Sigmoid colon (tissue), 7 donors: Measurements from ENCODE around the gene NRSN2. TPM values are rescaled to one million over a fixed set of nuclear protein-coding genes. Genes with fewer than 3 reads are reported as not detected.
"Not testable (repeated sequence)": the region's sequence is repeated elsewhere in the genome, so short reads cannot be mapped to it uniquely, and the experiment has no call there.

ENCODE experiments used
- DNase-seq: peaks from one replicate; pipeline ENCODE4 v3.0.0-alpha.2; 2019
- H3K27ac ChIP-seq, 4 donors: fragments of 200-600 bp; sonication (generic); one replicate each; pipeline ENCODE4 v1.5.1; 2016 to 2019; ENCODE audit warnings: mild to moderate bottlenecking in 1 of 4
- H3K27me3 ChIP-seq, 3 donors: fragments of 200-600 bp; sonication (generic); one replicate each; pipeline ENCODE4 v1.5.1; 2019; ENCODE audit warnings: mild to moderate bottlenecking in 1 of 3
- H3K36me3 ChIP-seq, 4 donors: fragments of 200-600 bp; sonication (generic); one replicate each; pipeline ENCODE4 v1.5.1; 2016 to 2019
- H3K4me1 ChIP-seq, 4 donors: fragments of 200-600 bp; sonication (generic); one replicate each; pipeline ENCODE4 v1.5.1; 2017 to 2019
- H3K4me3 ChIP-seq, 4 donors: fragments of 200-600 bp; sonication (generic); one replicate each; pipeline ENCODE4 v1.5.1; 2017 to 2019; ENCODE audit warnings: mild to moderate bottlenecking in 2 of 4, moderate library complexity in 1 of 4
- H3K9me3 ChIP-seq, 4 donors: fragments of 200-600 bp in 3 of 4; sonication (generic) in 3 of 4; one replicate each; pipeline versions ENCODE4 v1.5.1 to v1.6.1; 2013 to 2019
- EP300 ChIP-seq, 4 donors: sonication (generic); formaldehyde crosslinking; IDR thresholded peaks; one replicate each; pipeline ENCODE4 v1.6.1; 2017; ENCODE audit warnings: antibody characterized with exemption in 4 of 4
- POLR2A ChIP-seq, 2 donors: fragments of 450-650 bp; IDR thresholded peaks; one replicate each; pipeline ENCODE4 v1.6.1; 2016; ENCODE audit warnings: antibody characterized with exemption in 2 of 2, mild to moderate bottlenecking in 2 of 2, moderate library complexity in 2 of 2
- POLR2AphosphoS5 ChIP-seq, 4 donors: sonication (generic); formaldehyde crosslinking; IDR thresholded peaks; one replicate each; pipeline ENCODE4 v1.6.1; 2017; ENCODE audit warnings: antibody characterized with exemption in 4 of 4
- WGBS, 2 donors: extraction: QIAGEN DNeasy Blood & Tissue Kit; methylation state at CpG; one replicate each; pipeline ENCODE4 v1.1.7; 2013; 5-methylcytosine and 5-hydroxymethylcytosine counted together
- intact Hi-C: fragments of 100-400 bp; cut with DNase I; formaldehyde crosslinking; loops from one replicate; pipeline ENCODE4 v1.15.1; 2023
- polyA plus RNA-seq, 3 donors: library from polyadenylated mRNA; stranded (reverse); fragments of 200-250 nt; gene quantifications; one replicate each; pipeline ENCODE4 v1.2.3, GENCODE V29; 2013
- total RNA-seq, 4 donors: library from RNA; depleted of rRNA; stranded (reverse); fragments of >200 nt; gene quantifications; one replicate each; pipeline ENCODE4 v1.1.0, GENCODE V29; 2016
- TF ChIP-seq, protein P1 (sequence below), 4 experiments: fragments of 450-650 bp in 3 of 4; fragments of 200-600 bp in 1 of 4; IDR thresholded peaks; one replicate each; pipeline ENCODE4 v1.5.1; 2016 to 2019; ENCODE audit warnings: antibody characterized with exemption in 4 of 4, mild to moderate bottlenecking in 3 of 4, moderate library complexity in 2 of 4
- donor health status: healthy with polysubstance abuse.
- donor health status: Bipolar disorder and iron deficiency.
- donor health status: healthy.

Gene NRSN2
- total and polyA plus RNA-seq, 7 donors: 2.3 to 34.3 (median 23.2) TPM

DNA sequence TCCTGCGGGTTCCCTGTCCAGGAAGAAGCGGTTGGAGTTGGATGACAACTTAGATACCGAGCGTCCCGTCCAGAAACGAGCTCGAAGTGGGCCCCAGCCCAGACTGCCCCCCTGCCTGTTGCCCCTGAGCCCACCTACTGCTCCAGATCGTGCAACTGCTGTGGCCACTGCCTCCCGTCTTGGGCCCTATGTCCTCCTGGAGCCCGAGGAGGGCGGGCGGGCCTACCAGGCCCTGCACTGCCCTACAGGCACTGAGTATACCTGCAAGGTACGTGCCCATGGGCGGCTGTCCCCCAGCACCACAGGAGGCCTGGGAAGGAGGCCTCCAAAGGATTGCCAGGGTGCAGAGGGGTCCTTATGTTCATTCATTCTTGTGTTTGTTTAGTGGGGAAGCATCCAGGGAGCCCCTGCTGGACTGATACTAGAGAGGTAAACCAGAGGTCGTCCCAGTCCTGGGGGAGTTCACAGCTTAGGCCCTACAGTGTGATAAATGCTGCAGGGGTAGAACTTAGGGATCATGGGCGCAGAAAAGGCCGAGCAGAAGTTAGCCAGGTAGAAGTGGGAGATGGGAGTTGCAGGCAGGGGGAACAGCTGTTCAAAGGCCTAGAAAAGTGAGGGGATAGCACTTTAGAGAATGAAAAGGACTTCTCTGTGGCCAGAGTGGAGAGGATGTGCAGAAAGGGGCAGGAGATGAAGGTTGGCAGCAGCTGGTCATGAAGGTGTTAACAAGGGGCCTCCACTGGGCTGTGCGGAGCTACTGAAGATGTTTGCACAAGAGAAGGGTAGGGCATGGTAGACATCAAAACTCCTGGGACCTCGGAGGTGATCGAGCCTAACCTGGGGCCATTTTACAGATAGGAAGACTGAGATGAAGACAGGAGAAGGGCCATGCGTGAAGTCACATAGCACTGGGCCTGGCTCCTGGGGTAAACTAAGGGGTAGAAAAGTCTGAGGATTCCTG, 41.4 kb downstream of the NRSN2 start:
- Histone ChIP-seq H3K36me3 (peaks cover 0 to 5% (median 0%) of the 10 kb centered on the region in 4 donors), H3K4me3 (no peak overlapping the region), H3K9me3 (no peaks in the 10 kb centered on the region), H3K27me3 (no peaks in the 10 kb centered on the region), H3K4me1 (no peaks in the 10 kb centered on the region), H3K27ac (no peak overlapping the region)
- TF ChIP-seq POLR2A (IDR thresholded peaks at IDR 0.05) (no peak), POLR2AphosphoS5 (IDR thresholded peaks at IDR 0.05) (no peak), EP300 (IDR thresholded peaks at IDR 0.05) (no peak)
- TF ChIP-seq, protein P1, sequence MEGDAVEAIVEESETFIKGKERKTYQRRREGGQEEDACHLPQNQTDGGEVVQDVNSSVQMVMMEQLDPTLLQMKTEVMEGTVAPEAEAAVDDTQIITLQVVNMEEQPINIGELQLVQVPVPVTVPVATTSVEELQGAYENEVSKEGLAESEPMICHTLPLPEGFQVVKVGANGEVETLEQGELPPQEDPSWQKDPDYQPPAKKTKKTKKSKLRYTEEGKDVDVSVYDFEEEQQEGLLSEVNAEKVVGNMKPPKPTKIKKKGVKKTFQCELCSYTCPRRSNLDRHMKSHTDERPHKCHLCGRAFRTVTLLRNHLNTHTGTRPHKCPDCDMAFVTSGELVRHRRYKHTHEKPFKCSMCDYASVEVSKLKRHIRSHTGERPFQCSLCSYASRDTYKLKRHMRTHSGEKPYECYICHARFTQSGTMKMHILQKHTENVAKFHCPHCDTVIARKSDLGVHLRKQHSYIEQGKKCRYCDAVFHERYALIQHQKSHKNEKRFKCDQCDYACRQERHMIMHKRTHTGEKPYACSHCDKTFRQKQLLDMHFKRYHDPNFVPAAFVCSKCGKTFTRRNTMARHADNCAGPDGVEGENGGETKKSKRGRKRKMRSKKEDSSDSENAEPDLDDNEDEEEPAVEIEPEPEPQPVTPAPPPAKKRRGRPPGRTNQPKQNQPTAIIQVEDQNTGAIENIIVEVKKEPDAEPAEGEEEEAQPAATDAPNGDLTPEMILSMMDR (IDR thresholded peaks at IDR 0.05): no peak
- intact Hi-C loops: no loop called here
- WGBS, 2 donors: 88 to 90% methylated on average over 21 of the region's 21 CpGs
- no peak for DNase-seq

DNA sequence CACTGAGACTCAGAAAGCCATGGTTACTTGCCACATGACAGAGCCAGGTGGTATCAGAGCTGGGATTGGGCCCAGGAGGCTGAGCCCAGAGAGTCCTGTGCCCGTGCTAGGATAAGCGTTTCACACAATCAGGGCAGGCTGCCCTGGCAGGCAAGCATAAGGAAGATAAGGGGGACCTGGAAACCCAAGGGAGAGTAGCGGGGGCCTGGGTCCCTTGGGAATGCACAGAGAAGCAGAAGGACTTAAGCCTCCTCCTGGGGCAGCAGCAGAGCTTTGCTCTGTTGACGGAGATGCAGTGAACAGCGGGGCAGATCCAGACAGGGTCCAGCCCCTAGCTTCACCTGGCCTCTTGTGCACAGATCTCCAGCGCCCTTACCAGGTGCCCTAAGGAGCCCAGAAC, 42.3 kb downstream of the NRSN2 start:
- DNase-seq: no peak
- Histone ChIP-seq H3K27ac (no peak overlapping the region), H3K4me1 (no peaks in the 10 kb centered on the region), H3K27me3 (no peaks in the 10 kb centered on the region), H3K4me3 (no peak overlapping the region), H3K9me3 (no peaks in the 10 kb centered on the region), H3K36me3 (peaks cover 0 to 5% (median 0%) of the 10 kb centered on the region in 4 donors)
- TF ChIP-seq POLR2AphosphoS5 (IDR thresholded peaks at IDR 0.05) (no peak), POLR2A (IDR thresholded peaks at IDR 0.05) (no peak), EP300 (IDR thresholded peaks at IDR 0.05) (no peak)
- TF ChIP-seq, protein P1 (IDR thresholded peaks at IDR 0.05): no peak
- intact Hi-C loops: no loop called here
- WGBS, 2 donors: 87 to 95% methylated on average over 6 of the region's 6 CpGs

DNA sequence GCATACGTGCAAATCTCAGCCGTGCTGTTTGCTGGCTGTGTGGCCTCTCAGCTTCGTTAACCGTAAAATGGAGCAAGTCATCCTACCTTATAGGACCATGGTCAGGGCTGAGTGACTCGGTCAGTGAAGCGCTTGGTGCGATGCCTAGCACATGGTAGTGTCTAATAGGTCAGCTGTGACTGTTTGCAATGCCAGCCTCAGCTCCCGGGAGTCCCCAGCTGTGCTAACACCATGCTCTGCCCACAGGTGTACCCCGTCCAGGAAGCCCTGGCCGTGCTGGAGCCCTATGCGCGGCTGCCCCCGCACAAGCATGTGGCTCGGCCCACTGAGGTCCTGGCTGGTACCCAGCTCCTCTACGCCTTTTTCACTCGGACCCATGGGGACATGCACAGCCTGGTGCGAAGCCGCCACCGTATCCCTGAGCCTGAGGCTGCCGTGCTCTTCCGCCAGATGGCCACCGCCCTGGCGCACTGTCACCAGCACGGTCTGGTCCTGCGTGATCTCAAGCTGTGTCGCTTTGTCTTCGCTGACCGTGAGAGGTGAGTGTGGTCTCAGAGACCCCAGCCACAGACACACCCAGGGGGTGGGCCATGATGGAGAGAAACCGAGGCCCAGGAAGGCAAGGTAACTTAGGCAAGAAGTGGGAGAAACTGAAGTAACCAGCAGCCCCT, 44.3 kb downstream of the NRSN2 start:
- DNase-seq: no peak
- Histone ChIP-seq H3K9me3 (no peaks in the 10 kb centered on the region), H3K27me3 (no peaks in the 10 kb centered on the region), H3K36me3 (peaks cover 0 to 7% (median 0%) of the 10 kb centered on the region in 4 donors), H3K4me1 (no peaks in the 10 kb centered on the region), H3K27ac (no peak overlapping the region), H3K4me3 (no peak overlapping the region)
- intact Hi-C loops: no loop called here
- WGBS, 2 donors: 93 to 96% methylated on average over 29 of the region's 29 CpGs
- TF ChIP-seq EP300 (IDR thresholded peaks at IDR 0.05): no peak
- TF ChIP-seq POLR2A (IDR thresholded peaks at IDR 0.05): no peak
- TF ChIP-seq, protein P1 (IDR thresholded peaks at IDR 0.05): no peak
- TF ChIP-seq POLR2AphosphoS5 (IDR thresholded peaks at IDR 0.05): no peak

DNA sequence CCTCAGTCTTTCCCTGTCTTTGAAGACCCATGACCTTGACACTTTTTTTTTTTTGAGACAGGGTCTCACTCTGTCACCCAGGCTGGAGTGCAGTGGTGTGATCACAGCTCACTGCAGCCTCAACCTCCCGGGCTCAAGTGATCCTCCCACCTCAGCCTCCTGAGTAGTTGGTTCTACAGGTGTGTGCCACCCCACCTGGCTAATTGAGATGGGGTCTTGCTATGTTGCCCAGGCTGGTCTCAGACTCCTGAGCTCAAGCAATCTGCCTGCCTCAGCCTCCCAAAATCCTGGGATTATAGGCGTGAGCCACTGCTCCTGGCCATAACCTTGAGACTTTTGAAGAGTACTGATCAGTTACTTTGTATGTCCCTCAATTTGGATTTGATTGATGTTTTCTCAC, 46.4 kb downstream of the NRSN2 start:
- not testable (repeated sequence) for DNase-seq

DNA sequence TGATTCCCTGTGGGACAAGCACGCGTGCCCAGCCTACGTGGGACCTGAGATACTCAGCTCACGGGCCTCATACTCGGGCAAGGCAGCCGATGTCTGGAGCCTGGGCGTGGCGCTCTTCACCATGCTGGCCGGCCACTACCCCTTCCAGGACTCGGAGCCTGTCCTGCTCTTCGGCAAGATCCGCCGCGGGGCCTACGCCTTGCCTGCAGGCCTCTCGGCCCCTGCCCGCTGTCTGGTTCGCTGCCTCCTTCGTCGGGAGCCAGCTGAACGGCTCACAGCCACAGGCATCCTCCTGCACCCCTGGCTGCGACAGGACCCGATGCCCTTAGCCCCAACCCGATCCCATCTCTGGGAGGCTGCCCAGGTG, 49.3 kb downstream of the NRSN2 start:
- H3K9me3 ChIP-seq: no peaks in the 10 kb centered on the region
- no peak for DNase-seq
- no peaks in the 10 kb centered on the region for H3K4me1 ChIP-seq
- H3K36me3 ChIP-seq: peaks cover 0 to 9% (median 0%) of the 10 kb centered on the region in 4 donors
- TF ChIP-seq POLR2A (IDR thresholded peaks at IDR 0.05) (no peak), POLR2AphosphoS5 (IDR thresholded peaks at IDR 0.05) (no peak), EP300 (IDR thresholded peaks at IDR 0.05) (no peak)
- TF ChIP-seq, protein P1 (IDR thresholded peaks at IDR 0.05): no peak
- no peak overlapping the region for H3K27ac ChIP-seq
- no peaks in the 10 kb centered on the region for H3K27me3 ChIP-seq
- WGBS, 2 donors: 96 to 97% methylated on average over 24 of the region's 24 CpGs
- intact Hi-C loops: no loop called here
- no peak overlapping the region for H3K4me3 ChIP-seq

More for the DNA sequence above, 46.4 kb downstream of the NRSN2 start:
- H3K27ac ChIP-seq, H3K4me3 ChIP-seq, H3K27me3 ChIP-seq, intact Hi-C loops, H3K36me3 ChIP-seq, H3K4me1 ChIP-seq, H3K9me3 ChIP-seq: not testable (repeated sequence)
- 96 to 97% methylated on average over 2 of the region's 2 CpGs for WGBS, 2 donors
